ENCODE data around the gene TMEM59. TPM values are rescaled to one million over a fixed set of nuclear protein-coding genes. Genes with fewer than 3 reads are reported as not detected.

The TMEM59 gene
- total and polyA plus RNA-seq, 2 of the 8 experiments (the other 6 are each of a cell fraction or from before 2014, with no cell fraction given) = 116 to 139 TPM

DNA sequence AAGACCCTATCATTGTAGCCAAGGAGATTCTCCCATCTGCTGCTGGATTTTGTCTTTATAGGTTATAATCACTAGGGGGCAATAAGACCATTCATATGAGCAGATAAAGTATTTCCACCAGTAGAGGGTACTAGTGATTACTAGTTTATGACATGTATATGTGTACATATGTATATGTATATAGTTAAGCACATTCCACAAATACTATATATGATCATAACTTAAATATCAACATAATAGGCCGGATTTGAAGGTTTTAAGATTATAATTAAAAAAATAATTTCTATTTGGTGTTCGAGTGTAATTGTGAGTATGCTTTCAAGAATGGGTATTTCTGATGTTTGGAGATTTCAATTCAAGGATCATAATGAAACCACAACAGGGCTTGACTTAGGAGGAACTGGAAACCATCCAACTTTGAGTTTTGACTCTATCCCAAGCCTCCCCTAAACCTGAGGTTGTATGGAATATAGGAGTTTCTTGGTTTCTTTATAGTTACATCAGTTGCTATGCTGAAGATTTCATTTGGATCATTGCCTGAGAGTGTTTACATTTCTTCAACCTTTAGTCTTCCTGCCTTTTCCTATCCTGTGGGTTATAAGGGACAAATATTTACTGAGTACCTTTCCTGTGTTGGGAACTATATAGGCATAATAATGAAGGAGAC lies 17.3 kb upstream of the TMEM59 start (continued):
- TF ChIP-seq, protein P1, sequence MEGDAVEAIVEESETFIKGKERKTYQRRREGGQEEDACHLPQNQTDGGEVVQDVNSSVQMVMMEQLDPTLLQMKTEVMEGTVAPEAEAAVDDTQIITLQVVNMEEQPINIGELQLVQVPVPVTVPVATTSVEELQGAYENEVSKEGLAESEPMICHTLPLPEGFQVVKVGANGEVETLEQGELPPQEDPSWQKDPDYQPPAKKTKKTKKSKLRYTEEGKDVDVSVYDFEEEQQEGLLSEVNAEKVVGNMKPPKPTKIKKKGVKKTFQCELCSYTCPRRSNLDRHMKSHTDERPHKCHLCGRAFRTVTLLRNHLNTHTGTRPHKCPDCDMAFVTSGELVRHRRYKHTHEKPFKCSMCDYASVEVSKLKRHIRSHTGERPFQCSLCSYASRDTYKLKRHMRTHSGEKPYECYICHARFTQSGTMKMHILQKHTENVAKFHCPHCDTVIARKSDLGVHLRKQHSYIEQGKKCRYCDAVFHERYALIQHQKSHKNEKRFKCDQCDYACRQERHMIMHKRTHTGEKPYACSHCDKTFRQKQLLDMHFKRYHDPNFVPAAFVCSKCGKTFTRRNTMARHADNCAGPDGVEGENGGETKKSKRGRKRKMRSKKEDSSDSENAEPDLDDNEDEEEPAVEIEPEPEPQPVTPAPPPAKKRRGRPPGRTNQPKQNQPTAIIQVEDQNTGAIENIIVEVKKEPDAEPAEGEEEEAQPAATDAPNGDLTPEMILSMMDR (IDR thresholded peaks at IDR 0.05; ENCODE audit: control extremely low read depth in 1 of 3, insufficient read depth in 1 of 3, low read depth in 1 of 3, low read length in 3 of 3) = peak in 2 of 3 experiments; percentile 60 to 93; a peak in 3 of 4 replicates
- TF ChIP-seq RBBP5 (IDR thresholded peaks at IDR 0.05; ENCODE audit: borderline replicate concordance, low read depth, low read length) = no peak
